NCI-H226 (cell line): Measurements from ENCODE around the gene GALT.
A peak's percentile ranks its signal among the peaks of the same experiment; 100 is the strongest.

Experiments used
- DNase-seq: peaks from one replicate; pipeline ENCODE4 v3.0.0-alpha.2; 2015

GALT gene

GRCh38 chr9:34646211-34647083 is at the start of gene GALT:
Gene GALT (plus strand): TSS chr9:34646675. CDS start chr9:34646705, 30 bp downstream.
- peak; percentile 30 for DNase-seq

- DNase-seq = no peak
These were observed 46.9 kb upstream of the GALT start for GRCh38 chr9:34599546-34599945.

- no peak for DNase-seq
These were observed 45.6 kb upstream of the GALT start for GRCh38 chr9:34600908-34601307.

- no peak for DNase-seq
These were observed 44.4 kb upstream of the GALT start for GRCh38 chr9:34601937-34602573.

GRCh38 chr9:34603610-34604231 is 42.8 kb upstream of the GALT start:
- DNase-seq = no peak

- no peak for DNase-seq
These were observed 40.3 kb upstream of the GALT start for GRCh38 chr9:34606190-34606589.

- DNase-seq = no peak
These were observed 39.6 kb upstream of the GALT start for GRCh38 chr9:34606905-34607304.

GRCh38 chr9:34607331-34607730 is 39.1 kb upstream of the GALT start:
- DNase-seq = no peak

- no peak for DNase-seq
These were observed 35.9 kb upstream of the GALT start for GRCh38 chr9:34610434-34611206.

GRCh38 chr9:34611251-34611810 is 35.1 kb upstream of the GALT start:
- DNase-seq = no peak

- peak; percentile 65 for DNase-seq
These were observed 34.4 kb upstream of the GALT start, which contains the start of gene RPP25L for GRCh38 chr9:34611811-34612787. Gene RPP25L (minus strand): TSS chr9:34612097. CDS start chr9:34611296, 801 bp downstream.

GRCh38 chr9:34612788-34613390 is 33.6 kb upstream of the GALT start:
- peak; percentile 32 for DNase-seq

GRCh38 chr9:34615132-34615531 is 31.3 kb upstream of the GALT start:
- no peak for DNase-seq

GRCh38 chr9:34620061-34620994 is 26.1 kb upstream of the GALT start, which contains the start of gene DCTN3:
Gene DCTN3 (minus strand): TSS chr9:34620495. CDS start chr9:34620464, 31 bp downstream.
- DNase-seq = peak; percentile 78

- no peak for DNase-seq
These were observed 22.9 kb upstream of the GALT start for GRCh38 chr9:34623374-34624235.

GRCh38 chr9:34624475-34625185 is 21.8 kb upstream of the GALT start:
- no peak for DNase-seq

- DNase-seq = no peak
These were observed 21.3 kb upstream of the GALT start for GRCh38 chr9:34625186-34625486.
